GM21529 (cell line): ENCODE results near the gene C1QTNF1.

Experiments used
- ATAC-seq: cut with Tn5 transposase; IDR thresholded peaks from one replicate; pipeline ENCODE4 v1.9.1; 2021; ENCODE audit not compliant: unreplicated experiment

Gene C1QTNF1

GRCh38 chr17:79039171-79039570 lies 15.2 kb downstream of the C1QTNF1 start:
- no peak for ATAC-seq

- ATAC-seq = no peak
These were observed 15.9 kb downstream of the C1QTNF1 start for GRCh38 chr17:79039886-79040285.

- no peak for ATAC-seq
These were observed 17.1 kb downstream of the C1QTNF1 start for GRCh38 chr17:79041041-79041570.

GRCh38 chr17:79041723-79042420 lies 17.9 kb downstream of the C1QTNF1 start:
- ATAC-seq = no peak

- ATAC-seq = no peak
These were observed 18.6 kb downstream of the C1QTNF1 start for GRCh38 chr17:79042421-79043190.

GRCh38 chr17:79043191-79043930 lies 19.4 kb downstream of the C1QTNF1 start:
- no peak for ATAC-seq

GRCh38 chr17:79043931-79044320 lies 20.0 kb downstream of the C1QTNF1 start:
- no peak for ATAC-seq

GRCh38 chr17:79044462-79044861 lies 20.5 kb downstream of the C1QTNF1 start:
- ATAC-seq = no peak

GRCh38 chr17:79045001-79045729 lies 21.2 kb downstream of the C1QTNF1 start:
- no peak for ATAC-seq

GRCh38 chr17:79045842-79046196 lies 21.9 kb downstream of the C1QTNF1 start:
- ATAC-seq = no peak

GRCh38 chr17:79046197-79046915 lies 22.4 kb downstream of the C1QTNF1 start:
- ATAC-seq = no peak

GRCh38 chr17:79046916-79047280 lies 22.9 kb downstream of the C1QTNF1 start:
- ATAC-seq = no peak

GRCh38 chr17:79047291-79047920 lies 23.4 kb downstream of the C1QTNF1 start:
- no peak for ATAC-seq

GRCh38 chr17:79047923-79048825 lies 24.2 kb downstream of the C1QTNF1 start:
- ATAC-seq = no peak

- ATAC-seq = no peak
These were observed 25.1 kb downstream of the C1QTNF1 start for GRCh38 chr17:79048826-79049755.

GRCh38 chr17:79049821-79050220 lies 25.9 kb downstream of the C1QTNF1 start:
- no peak for ATAC-seq

- no peak for ATAC-seq
These were observed 26.6 kb downstream of the C1QTNF1 start for GRCh38 chr17:79050551-79050950.

- no peak for ATAC-seq
These were observed 27.3 kb downstream of the C1QTNF1 start for GRCh38 chr17:79051306-79051705.
